CD4-positive, CD25-positive, alpha-beta regulatory T cell (primary cell): Measurements from ENCODE around the gene GCNT3. TPM values are rescaled to one million over a fixed set of nuclear protein-coding genes. Genes with fewer than 3 reads are reported as not detected.

Source experiments
- ATAC-seq, 2 donors: fragments of 150-1000 bp; cut with Tn5 transposase; one replicate each; pipeline ENCODE4 v1.10.0; 2021; ENCODE audit warnings: low read depth in 2 of 2, moderate number of reproducible peaks in 2 of 2, moderate library complexity in 1 of 2
- DNase-seq, 3 donors: peaks; one replicate each; pipeline versions ENCODE4 v3.0.0 to v3.0.0-alpha.2; 2012 to 2022; ENCODE audit warnings: mixed read lengths in 1 of 3
- H3K27ac ChIP-seq: one replicate; pipeline ENCODE4 v1.7.0; 2013; ENCODE audit warnings: mild to moderate bottlenecking, low read length; ENCODE audit not compliant: insufficient read depth, poor library complexity, severe bottlenecking
- H3K27me3 ChIP-seq: one replicate; pipeline ENCODE4 v1.7.0; 2013; ENCODE audit warnings: low read length; ENCODE audit not compliant: control insufficient read depth, insufficient read depth
- H3K36me3 ChIP-seq: one replicate; pipeline ENCODE4 v1.7.0; 2013; ENCODE audit warnings: mild to moderate bottlenecking, low read length, moderate library complexity; ENCODE audit not compliant: control insufficient read depth, insufficient read depth
- H3K4me1 ChIP-seq: 2 replicates; pipeline ENCODE4 v1.7.0; 2013; ENCODE audit warnings: mild to moderate bottlenecking, low read length; ENCODE audit not compliant: insufficient read depth, control insufficient read depth, poor library complexity, severe bottlenecking
- H3K4me3 ChIP-seq: one replicate; pipeline ENCODE4 v1.7.0; 2013; ENCODE audit warnings: low read depth, mild to moderate bottlenecking, low read length, moderate library complexity
- H3K9me3 ChIP-seq, 2 experiments: 1 replicate in 1 of 2; 2 replicates in 1 of 2; pipeline ENCODE4 v1.7.0; 2013; ENCODE audit warnings: low read length in 2 of 2, mild to moderate bottlenecking in 1 of 2, moderate library complexity in 1 of 2; ENCODE audit not compliant: control insufficient read depth in 2 of 2
- H3K27ac Mint-ChIP-seq, 3 donors: one replicate each; pipeline ENCODE4 v1.8.0; 2020 to 2022; ENCODE audit warnings: mild to moderate bottlenecking in 3 of 3, mixed read lengths in 3 of 3, moderate library complexity in 2 of 3
- H3K27me3 Mint-ChIP-seq: one replicate; pipeline ENCODE4 v1.8.0; 2022; ENCODE audit warnings: mild to moderate bottlenecking, mixed read lengths
- H3K36me3 Mint-ChIP-seq: one replicate; pipeline ENCODE4 v1.8.0; 2020; ENCODE audit warnings: mixed read lengths
- H3K4me1 Mint-ChIP-seq, 4 donors: one replicate each; pipeline ENCODE4 v1.8.0; 2020 to 2022; ENCODE audit warnings: mixed read lengths in 4 of 4, mild to moderate bottlenecking in 1 of 4
- H3K4me3 Mint-ChIP-seq, 4 donors: one replicate each; pipeline ENCODE4 v1.8.0; 2020 to 2022; ENCODE audit warnings: mild to moderate bottlenecking in 4 of 4, mixed read lengths in 4 of 4, moderate library complexity in 3 of 4
- H3K9me3 Mint-ChIP-seq, 7 donors: one replicate each; pipeline ENCODE4 v1.8.0; 2020 to 2022; ENCODE audit warnings: mixed read lengths in 7 of 7, mild to moderate bottlenecking in 3 of 7, moderate library complexity in 2 of 7
- polyA plus RNA-seq, 4 donors: library from polyadenylated mRNA; unstranded; fragments of 300-500 nt; fragmentation: Illumina TruSeq; gene quantifications; one replicate each; pipeline ENCODE4 v1.2.3, GENCODE V29; 2021
- total RNA-seq: library from RNA; stranded (reverse); gene quantifications from one replicate; pipeline ENCODE4 v1.2.3, GENCODE V29; 2022

GCNT3 gene
- total and polyA plus RNA-seq, 5 donors from 2014 or later, result 0.32 TPM; not detected in 4

GRCh38 chr15:59598461-59598860 lies 13.1 kb upstream of the GCNT3 start:
- Histone ChIP-seq H3K4me1 (no peaks in the 10 kb centered on the region), H3K9me3 (peaks cover 5 to 12% of the 10 kb centered on the region in 2 experiments), H3K27ac (no peak overlapping the region), H3K36me3 (no peaks in the 10 kb centered on the region), H3K27me3 (peaks cover 2% of the 10 kb centered on the region), H3K4me3 (no peak overlapping the region)
- H3K4me3 Mint-ChIP-seq, result peak overlapping the region in 1 of 4 donors; percentile 34
- H3K27me3 Mint-ChIP-seq, result peaks cover 22% of the 10 kb centered on the region
- no peak for DNase-seq
- H3K36me3 Mint-ChIP-seq, result peaks cover 3% of the 10 kb centered on the region
- no peaks in the 10 kb centered on the region for H3K4me1 Mint-ChIP-seq
- H3K9me3 Mint-ChIP-seq, result peaks cover 0 to 18% (median 8%) of the 10 kb centered on the region in 7 donors
- no peak for ATAC-seq
- no peak overlapping the region for H3K27ac Mint-ChIP-seq

DNA sequence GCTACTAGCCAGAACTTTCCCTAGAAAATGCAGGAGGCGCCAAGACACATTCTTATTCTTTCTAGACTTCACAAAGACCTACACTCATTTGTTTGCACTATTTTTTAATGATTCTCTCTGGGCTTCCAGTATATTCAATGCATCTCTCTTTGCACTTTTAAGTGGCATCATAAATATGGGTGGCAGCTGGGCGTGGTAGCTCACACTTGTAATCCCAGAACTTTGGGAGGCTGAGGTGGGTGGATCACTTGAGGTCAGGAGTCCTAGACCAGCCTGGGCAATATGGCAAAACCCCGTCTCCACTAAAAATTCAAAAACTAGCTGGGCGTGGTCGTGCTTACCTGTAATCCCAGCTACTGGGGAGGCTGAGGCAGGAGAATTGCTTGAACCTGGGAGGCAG lies 5.6 kb upstream of the GCNT3 start:
- H3K9me3 Mint-ChIP-seq, result peaks cover 0 to 34% (median 12%) of the 10 kb centered on the region in 7 donors
- no peak for ATAC-seq
- H3K27me3 Mint-ChIP-seq, result peaks cover 34% of the 10 kb centered on the region
- no peaks in the 10 kb centered on the region for H3K4me1 ChIP-seq
- no peak overlapping the region for H3K4me3 ChIP-seq
- H3K9me3 ChIP-seq, result peaks cover 15 to 20% of the 10 kb centered on the region in 2 experiments
- H3K27ac Mint-ChIP-seq, result no peak overlapping the region
- H3K36me3 Mint-ChIP-seq, result no peaks in the 10 kb centered on the region
- H3K4me1 Mint-ChIP-seq, result no peaks in the 10 kb centered on the region
- DNase-seq, result no peak
- H3K36me3 ChIP-seq, result no peaks in the 10 kb centered on the region
- H3K27ac ChIP-seq, result no peak overlapping the region
- no peak overlapping the region for H3K4me3 Mint-ChIP-seq
- peaks cover 4% of the 10 kb centered on the region for H3K27me3 ChIP-seq

GRCh38 chr15:59609730-59610712 lies 1.6 kb upstream of the GCNT3 start:
- ATAC-seq (no peak), DNase-seq (no peak)
- Histone ChIP-seq H3K36me3 (no peaks in the 10 kb centered on the region), H3K4me1 (no peaks in the 10 kb centered on the region), H3K4me3 (no peak overlapping the region), H3K27ac (no peak overlapping the region), H3K9me3 (no peaks in the 10 kb centered on the region), H3K27me3 (no peaks in the 10 kb centered on the region)
- Mint-ChIP-seq H3K27me3 (peaks cover 32% of the 10 kb centered on the region), H3K4me3 (no peak overlapping the region), H3K4me1 (peaks cover 0 to 6% (median 3%) of the 10 kb centered on the region in 4 donors), H3K9me3 (peaks cover 0 to 10% (median 3%) of the 10 kb centered on the region in 7 donors), H3K36me3 (no peaks in the 10 kb centered on the region), H3K27ac (no peak overlapping the region)

DNA sequence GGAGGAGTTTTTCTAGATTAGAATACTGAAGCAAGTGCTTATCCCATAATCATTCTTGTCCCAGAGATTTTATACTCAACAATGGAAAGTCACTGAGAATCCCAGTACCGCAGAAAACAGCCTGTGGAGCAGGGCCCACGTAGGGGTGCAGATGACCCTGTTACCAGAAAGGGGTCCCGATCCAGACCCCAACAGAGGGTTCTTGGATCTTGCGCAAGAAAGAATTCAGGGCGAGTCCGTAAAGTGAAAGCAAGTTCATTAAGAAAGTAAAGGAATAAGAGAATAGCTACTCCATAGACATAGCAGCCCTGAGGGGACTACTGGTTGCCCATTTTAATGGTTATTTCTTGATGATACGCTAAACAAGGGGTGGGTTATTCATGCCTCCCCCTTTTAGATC lies 2.6 kb downstream of the GCNT3 start:
- Mint-ChIP-seq H3K36me3 (no peaks in the 10 kb centered on the region), H3K27me3 (peaks cover 48% of the 10 kb centered on the region), H3K4me3 (no peak overlapping the region), H3K4me1 (peaks cover 0 to 6% (median 4%) of the 10 kb centered on the region in 4 donors), H3K9me3 (peaks cover 0 to 5% (median 1%) of the 10 kb centered on the region in 7 donors), H3K27ac (no peak overlapping the region)
- no peaks in the 10 kb centered on the region for H3K9me3 ChIP-seq
- no peak for ATAC-seq
- H3K4me1 ChIP-seq, result no peaks in the 10 kb centered on the region
- H3K36me3 ChIP-seq, result no peaks in the 10 kb centered on the region
- H3K27ac ChIP-seq, result no peak overlapping the region
- H3K27me3 ChIP-seq, result peaks cover 14% of the 10 kb centered on the region
- no peak overlapping the region for H3K4me3 ChIP-seq
- DNase-seq, result no peak

- H3K36me3 ChIP-seq, result no peaks in the 10 kb centered on the region
- no peak overlapping the region for H3K4me3 Mint-ChIP-seq
- H3K9me3 Mint-ChIP-seq, result peaks cover 0 to 5% (median 1%) of the 10 kb centered on the region in 7 donors
Measured at GRCh38 chr15:59615661-59616060, 4.1 kb downstream of the GCNT3 start.

DNA sequence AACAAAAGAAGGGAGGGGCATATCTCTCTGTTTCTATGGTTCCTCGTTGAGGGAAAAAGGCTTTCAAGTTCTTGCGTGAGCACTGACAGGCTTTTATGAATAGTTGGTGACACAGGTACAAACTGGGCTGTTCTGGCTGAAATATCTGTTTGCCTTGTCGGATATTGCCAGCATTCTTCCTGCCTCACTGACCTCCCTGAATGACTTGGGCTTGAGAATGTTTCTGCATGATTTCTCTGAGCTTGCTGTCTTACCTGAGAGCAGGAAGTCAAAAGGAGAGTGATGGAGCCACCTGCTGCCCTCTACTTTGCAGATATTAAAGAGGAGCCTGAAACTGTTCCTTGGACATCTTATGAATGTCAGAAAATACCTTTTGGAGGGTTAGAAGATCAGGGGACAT lies 4.8 kb downstream of the GCNT3 start:
- Histone ChIP-seq H3K4me1 (no peaks in the 10 kb centered on the region), H3K36me3 (no peaks in the 10 kb centered on the region), H3K9me3 (no peaks in the 10 kb centered on the region), H3K4me3 (no peak overlapping the region), H3K27ac (no peak overlapping the region), H3K27me3 (peaks cover 14% of the 10 kb centered on the region)
- H3K4me1 Mint-ChIP-seq, result peaks cover 0 to 4% (median 2%) of the 10 kb centered on the region in 4 donors
- ATAC-seq (no peak), DNase-seq (no peak)
- no peak overlapping the region for H3K27ac Mint-ChIP-seq
- no peaks in the 10 kb centered on the region for H3K36me3 Mint-ChIP-seq
- H3K9me3 Mint-ChIP-seq, result peaks cover 0 to 4% (median 0%) of the 10 kb centered on the region in 7 donors
- H3K27me3 Mint-ChIP-seq, result peaks cover 50% of the 10 kb centered on the region
- H3K4me3 Mint-ChIP-seq, result no peak overlapping the region

More at GRCh38 chr15:59615661-59616060, 4.1 kb downstream of the GCNT3 start:
- Histone ChIP-seq H3K27ac (no peak overlapping the region), H3K9me3 (no peaks in the 10 kb centered on the region), H3K27me3 (peaks cover 14% of the 10 kb centered on the region), H3K4me3 (no peak overlapping the region), H3K4me1 (no peaks in the 10 kb centered on the region)
- DNase-seq (no peak), ATAC-seq (no peak)
- Mint-ChIP-seq H3K4me1 (peaks cover 0 to 6% (median 4%) of the 10 kb centered on the region in 4 donors), H3K36me3 (no peaks in the 10 kb centered on the region), H3K27me3 (peaks cover 55% of the 10 kb centered on the region), H3K27ac (no peak overlapping the region)

DNA sequence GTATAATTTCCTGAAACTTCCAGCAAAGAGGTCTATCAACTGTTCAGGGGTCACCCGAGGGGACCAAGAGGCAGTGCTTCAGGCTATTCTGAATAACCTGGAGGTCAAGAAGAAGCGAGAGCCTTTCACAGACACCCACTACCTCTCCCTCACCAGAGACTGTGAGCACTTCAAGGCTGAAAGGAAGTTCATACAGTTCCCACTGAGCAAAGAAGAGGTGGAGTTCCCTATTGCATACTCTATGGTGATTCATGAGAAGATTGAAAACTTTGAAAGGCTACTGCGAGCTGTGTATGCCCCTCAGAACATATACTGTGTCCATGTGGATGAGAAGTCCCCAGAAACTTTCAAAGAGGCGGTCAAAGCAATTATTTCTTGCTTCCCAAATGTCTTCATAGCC lies 6.8 kb downstream of the GCNT3 start:
- H3K27ac ChIP-seq, result no peak overlapping the region
- Mint-ChIP-seq H3K27ac (no peak overlapping the region), H3K9me3 (peaks cover 0 to 2% (median 0%) of the 10 kb centered on the region in 7 donors), H3K4me1 (peaks cover 0 to 4% (median 0%) of the 10 kb centered on the region in 4 donors), H3K27me3 (peaks cover 42% of the 10 kb centered on the region), H3K36me3 (no peaks in the 10 kb centered on the region), H3K4me3 (no peak overlapping the region)
- H3K9me3 ChIP-seq, result no peaks in the 10 kb centered on the region
- DNase-seq (no peak), ATAC-seq (no peak)
- H3K4me1 ChIP-seq, result no peaks in the 10 kb centered on the region
- H3K36me3 ChIP-seq, result no peaks in the 10 kb centered on the region
- H3K27me3 ChIP-seq, result peaks cover 14% of the 10 kb centered on the region
- no peak overlapping the region for H3K4me3 ChIP-seq
